Activated CD4-positive, CD25-positive, alpha-beta regulatory T cell treated with anti-CD3 and anti-CD28 coated beads, Interleukin-2, amount 50 U/mL, for 16 hours (primary cell): ENCODE results near the gene TBX2.
"Not testable (repeated sequence)": the region's sequence is repeated elsewhere in the genome, so short reads cannot be mapped to it uniquely, and the experiment has no call there.

Experiments
- DNase-seq: peaks from one replicate; pipeline ENCODE4 v3.0.0-alpha.2; 2020; ENCODE audit warnings: low read depth, low spot score

The TBX2 gene

DNA sequence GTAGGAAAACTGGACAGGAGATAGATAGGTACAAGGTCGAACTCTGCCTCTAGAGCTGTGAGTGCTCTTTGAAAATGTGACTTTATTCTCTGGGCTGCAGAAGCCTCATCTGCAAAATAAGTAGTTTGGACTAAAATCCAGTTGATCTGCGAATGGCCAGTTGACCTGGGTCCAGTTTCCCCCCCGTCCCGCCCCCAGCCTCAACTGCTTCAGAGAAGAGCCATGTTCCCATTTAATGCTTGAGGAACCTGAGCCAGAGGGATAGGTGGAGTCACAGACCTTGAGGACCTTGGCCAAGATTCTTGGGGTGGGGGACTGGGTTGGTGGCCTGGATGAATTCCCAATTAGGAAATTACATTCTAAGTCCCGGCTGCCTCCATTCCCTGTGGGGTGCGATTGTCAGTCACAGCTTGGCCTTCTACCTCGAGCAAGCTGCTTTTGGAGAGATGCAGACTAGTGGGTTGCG, 14.1 kb downstream of the TBX2 start:
- DNase-seq = no peak

DNA sequence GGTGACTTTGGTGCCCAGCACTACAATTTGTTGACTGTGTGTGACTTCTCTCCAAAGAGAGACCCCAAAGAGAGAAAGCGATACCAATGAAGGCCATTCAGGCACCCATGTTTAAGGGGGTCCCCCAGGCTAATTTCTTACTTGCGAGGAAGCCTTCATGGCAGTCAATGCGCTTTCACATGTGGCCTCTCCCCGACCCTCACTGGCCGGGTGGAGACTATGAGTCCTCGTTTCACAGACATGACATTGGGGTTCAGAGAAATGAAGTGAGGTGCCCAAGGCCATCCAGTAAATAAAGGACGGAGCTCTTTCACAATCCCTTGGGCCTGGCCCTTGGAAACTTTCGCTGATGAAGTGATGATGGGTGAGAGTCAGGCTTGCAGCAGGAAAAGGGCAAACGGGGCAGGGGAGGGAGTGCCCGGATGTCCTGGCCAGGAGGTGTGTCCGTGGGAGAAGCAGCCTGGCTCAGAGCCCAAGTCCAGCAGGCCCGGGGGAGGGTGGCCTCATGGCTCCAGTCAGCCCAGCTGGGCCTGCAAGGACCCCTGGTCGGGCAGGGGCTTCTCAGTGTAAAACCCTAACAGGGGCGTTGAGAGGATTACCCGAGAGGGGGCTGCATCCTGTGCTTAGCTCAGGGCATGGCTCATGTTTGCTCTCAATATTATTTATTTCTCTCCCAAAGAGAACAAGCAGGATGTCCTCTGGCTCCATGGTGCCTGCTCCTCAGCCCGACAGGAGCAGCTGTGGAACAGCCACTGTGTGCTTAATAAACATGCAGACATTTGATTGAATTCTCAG, 14.7 kb downstream of the TBX2 start:
- no peak for DNase-seq

DNA sequence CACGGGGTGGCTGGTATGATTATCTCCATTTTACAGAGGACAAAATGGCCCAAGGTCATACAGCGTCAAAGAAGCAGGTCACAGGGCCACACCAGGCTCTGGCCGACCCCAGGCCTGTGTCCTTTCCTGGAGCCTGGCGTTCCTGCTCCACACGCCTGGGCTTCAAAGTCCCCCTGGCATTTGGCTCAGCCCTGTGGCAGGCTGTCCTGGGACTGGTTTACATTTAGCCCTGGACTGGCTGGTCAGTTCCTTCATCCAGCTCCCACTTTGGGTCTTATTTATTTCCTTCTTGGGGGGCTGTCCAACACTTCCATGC, 15.3 kb downstream of the TBX2 start:
- no peak for DNase-seq

DNA sequence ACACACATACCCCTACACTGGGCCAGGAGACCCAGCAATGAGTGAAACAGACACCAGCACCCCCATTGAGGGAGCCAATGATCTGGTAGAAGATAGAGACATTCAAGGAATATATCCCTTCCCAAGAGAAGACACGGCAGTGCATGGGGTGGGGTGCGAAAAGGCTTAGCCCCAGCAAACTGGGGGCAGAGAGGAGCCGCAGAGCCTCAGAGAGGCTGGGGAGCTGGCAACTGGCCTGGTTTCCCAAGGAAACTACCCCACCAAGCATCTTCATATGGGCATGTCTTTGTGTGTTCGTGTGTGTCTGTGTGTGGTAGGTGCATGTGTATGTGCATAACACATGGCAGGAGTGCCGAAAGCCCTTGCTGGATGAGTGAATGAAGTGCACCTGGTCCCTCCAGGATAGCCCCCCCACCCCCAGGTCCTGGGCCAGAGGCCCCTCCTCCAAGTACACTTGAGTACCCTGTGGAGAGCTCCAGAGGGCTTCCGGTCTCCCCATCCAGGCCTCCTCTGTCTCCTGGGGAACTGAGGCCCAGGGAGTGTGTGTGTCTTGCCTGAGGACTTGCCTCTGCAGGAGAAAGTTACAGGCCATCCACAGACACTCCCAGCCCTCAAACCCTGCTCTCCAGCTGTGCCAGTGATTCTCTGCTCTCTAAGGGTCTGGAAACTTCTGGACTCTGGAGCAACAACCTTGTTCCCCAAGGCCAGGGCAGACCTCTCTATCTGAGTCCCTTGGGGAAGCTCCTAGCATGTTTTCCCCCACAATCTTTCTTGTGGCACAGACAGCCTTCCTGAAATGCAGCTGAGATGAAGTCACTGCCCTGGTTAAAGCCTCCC, 15.9 kb downstream of the TBX2 start:
- no peak for DNase-seq

DNA sequence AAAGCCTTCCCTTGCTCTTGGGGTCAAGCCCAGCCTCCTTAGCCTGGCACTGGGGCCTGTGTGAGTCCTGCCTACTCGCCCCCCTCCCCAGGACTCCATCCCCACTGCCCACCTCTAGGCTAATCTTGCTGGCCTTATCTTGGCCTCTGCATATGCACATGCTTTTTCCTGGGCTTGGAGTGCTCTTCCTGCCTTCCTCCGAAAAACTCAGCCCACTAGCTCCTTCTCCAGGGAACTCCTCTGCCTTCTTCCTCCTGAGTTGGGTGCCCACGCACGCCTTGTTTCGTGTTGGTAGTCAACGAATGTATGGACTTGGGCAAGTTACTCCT, 16.5 kb downstream of the TBX2 start:
- no peak for DNase-seq

DNA sequence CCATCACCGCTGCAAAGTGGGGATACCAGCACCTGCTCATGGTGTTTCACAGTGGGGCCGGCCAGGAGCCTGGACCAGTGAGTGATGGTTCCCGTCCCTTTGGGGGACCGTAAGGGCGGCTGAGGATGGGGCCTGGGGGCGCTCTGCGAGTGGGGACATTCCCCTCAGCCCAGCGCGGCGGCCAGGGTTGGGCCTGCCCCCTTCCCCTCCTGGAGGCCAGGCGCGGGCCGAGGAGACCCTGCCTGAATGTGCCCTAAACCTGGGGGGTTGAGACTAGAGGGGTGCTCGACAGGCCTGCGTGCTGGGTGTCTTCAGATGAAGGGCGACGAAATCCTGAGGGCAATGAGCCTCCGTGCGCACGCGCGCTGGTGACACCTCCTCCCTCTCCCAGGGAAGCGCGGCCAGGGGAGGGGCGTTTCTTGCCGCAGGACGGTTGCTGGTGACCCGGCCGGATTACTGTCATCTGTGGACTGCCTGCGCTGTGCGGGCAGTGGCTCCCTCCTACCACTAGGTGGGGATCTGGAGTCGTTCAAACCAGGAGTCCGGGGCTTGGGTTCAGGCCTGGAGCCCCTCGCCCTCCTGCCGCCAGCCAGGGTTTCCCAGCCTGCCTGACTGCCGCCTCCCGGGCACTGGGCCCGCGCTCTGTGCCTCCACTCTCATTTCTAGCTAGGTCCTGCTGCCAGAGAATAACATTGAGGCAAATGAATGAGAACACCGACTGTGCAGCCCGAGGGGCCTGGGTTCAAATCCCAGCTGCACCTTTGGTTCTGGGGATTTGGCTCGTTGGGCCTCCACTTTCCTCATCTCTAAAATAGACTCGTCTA, 17.1 kb downstream of the TBX2 start:
- no peak for DNase-seq

DNA sequence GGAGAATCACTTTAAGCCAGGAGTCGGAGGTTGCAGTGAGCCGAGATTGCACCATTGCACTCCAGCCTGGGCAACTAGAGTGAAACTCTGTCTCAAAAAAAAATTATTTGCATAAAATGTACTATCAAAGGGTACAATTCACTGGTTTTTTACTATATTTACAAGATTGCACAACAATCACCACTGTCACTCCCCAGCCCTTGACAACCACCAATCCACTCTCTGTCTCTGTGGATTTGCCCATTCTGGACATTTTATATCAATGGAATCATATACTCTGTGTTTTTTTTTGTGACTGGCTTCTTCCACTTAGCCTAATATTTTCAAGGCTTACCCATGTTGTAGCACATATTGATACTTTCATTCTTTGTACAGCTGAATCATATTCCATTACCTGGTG, 18.8 kb downstream of the TBX2 start:
- no peak for DNase-seq

DNA sequence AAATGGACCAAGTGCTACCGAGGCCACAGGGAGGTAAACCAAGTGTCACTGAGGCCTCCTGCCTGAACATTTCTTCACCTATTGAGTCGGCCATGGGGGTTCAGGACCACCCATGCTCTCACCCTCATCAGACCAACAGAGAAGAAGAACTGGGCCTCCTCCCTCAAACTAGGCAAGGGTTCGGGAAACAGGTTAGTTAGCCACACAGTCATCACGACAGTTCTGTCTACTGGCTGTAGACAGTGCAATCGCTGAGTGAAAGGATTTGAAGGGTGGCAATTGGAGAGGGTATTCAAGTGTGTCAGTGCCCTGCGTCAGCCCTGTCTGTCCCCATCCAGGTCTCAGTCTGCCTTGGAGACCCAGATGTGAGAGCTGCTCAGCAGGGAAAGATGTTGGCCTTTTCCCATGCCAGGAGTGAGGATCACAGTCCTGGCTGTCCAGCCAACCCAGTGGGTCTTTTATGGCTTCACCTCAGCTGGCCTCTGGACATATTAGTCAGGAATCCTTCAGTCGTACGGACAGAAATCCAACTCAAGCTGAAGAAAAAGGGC, 19.9 kb downstream of the TBX2 start:
- no peak for DNase-seq

DNA sequence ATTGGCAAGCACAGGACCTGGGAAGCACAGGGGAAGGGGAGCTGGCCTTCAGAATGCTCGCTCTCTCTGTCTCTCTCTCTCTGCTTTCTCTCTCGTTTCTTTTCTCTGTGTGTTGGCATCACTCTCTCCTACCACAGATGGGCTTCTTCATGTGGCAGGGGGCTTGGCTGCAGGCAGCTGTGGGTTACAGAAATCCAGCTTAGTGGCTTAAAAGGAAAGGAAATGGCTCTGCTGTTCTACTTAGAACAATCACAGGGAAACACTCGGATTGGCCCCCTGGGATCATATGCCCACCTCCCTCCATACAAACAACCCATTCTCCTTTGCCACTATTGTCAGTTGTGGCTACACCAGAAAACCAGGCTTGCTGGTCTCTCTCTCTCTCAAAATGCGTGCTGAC, 20.4 kb downstream of the TBX2 start:
- DNase-seq = no peak

DNA sequence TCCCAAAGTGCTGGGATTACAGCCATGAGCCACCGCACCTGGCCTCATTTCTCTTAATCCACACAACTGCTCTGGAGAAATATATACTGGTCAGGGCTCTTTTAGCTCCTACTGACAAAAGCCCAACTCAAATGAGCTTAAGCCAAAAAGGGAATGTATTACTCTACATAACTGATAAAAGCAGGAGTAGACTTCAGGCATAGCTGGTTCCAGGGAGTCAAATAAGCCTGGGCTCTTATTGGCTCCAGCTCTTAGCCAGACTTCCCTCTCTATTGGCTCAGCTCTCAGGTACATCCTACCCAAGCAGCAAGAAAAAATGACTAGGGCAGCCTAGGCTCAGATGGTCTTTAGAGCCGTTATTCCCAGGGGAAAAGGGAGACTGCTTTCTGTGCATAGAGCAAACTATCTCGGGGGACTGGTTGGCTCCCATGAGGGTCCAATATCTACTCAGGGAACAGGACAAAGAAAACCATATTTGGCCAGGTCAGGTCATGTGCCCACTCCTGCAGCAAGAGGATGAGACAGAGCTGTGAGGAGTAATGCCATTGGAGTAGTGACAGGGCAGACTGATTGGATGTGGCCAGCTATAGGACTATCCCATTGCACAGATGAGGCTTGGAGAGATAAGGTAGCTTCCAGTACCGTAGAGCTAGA, 21.2 kb downstream of the TBX2 start:
- DNase-seq = no peak

DNA sequence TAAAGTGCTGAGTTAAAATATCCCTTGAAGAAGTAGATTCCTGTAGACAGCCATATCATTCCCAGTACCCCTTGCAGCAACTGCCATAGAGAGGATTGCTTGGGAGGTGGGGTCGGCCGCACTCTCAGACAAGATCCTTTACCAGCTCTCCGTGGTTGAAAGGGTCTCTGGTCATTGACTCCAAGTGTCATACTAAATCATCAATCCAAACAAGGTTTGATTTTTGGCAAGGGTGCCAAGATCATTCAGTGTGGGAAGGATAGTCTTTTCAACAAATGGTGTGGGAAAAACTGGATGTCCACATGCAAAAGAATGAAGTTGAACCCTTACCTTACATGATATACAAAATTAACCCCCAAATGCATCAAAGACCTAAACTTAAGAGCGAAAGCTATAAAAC, 21.8 kb downstream of the TBX2 start:
- no peak for DNase-seq

DNA sequence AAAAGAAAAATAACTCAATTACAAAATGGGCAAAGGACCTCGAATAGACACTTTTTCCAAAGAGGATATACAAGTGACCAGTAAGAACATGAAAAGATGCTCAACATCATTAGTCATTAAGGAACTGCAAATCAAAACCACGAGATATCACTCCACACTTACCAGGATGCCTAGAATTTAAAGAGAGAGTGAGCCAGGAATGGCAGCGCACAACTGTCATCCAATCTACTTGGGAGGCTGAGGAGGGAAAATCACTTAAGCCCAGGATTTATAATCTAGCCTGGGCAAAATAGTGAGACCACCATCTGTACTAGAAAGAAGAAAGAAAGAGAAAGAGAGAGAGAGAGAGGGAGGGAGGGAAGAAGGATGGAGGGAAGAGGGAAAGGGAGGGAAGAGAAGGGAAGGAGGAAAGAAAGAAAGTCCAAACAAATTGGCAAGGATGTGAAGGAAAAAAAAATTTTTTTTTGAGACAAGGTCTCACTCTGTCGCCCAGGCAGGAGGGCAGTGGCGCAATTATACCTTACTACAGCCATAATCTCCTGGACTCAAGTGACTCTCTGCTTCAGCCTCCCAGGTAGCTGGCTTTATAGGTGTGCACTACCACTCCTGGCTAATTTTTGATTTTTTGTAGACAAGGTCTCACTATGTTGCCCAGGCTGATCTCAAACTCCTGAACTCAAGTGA, 22.6 kb downstream of the TBX2 start:
- no peak for DNase-seq

DNA sequence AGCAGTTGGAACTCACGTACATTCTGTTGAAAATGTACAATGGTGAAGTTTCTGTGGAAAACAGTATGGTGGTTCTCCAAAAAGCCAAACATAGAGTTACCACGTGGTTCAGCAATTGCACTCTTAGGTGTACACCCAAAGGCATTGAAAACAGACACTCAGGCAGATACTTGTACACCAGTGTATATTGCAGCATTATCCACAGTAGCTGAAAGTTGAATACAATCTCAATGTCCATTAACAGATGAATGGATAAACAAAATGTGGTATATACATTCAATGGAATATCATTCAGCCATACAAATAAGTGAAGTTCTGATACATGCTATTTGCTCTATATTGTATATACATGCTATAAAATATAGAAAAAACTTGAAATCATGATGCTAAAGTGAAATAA, 23.2 kb downstream of the TBX2 start:
- no peak for DNase-seq

DNA sequence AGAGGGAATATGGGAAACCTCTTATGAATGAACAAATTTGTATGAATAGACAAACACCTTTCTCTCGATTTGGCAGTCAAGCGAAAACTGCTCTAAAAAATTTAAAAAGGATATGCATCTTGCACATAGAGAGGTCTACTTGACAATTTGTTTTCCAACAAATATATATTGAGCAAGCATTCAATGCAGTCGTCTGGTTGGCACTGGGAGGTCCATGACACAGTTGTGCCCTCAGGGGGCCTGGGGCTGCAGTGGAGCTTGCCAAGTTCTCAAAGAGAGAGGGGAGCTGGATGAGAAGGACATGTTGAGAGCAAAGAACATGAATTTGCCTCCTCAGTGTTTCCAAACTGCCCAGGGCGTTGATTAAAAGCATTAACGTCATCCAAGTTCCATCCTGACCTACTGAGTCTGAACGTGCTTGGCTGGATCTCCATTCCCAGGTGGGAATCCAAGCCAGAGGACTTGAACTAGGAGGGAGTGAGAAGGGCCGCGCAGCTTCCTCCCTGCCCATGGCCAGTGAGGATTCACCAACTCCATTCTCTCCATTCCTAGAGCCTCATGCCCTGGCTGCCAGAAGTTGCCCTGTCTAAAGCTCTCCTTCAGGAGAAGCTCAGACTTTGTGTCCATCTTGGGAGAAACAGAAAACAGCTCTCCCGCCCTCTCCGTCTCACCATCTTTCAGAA, 24.5 kb downstream of the TBX2 start:
- no peak for DNase-seq

DNA sequence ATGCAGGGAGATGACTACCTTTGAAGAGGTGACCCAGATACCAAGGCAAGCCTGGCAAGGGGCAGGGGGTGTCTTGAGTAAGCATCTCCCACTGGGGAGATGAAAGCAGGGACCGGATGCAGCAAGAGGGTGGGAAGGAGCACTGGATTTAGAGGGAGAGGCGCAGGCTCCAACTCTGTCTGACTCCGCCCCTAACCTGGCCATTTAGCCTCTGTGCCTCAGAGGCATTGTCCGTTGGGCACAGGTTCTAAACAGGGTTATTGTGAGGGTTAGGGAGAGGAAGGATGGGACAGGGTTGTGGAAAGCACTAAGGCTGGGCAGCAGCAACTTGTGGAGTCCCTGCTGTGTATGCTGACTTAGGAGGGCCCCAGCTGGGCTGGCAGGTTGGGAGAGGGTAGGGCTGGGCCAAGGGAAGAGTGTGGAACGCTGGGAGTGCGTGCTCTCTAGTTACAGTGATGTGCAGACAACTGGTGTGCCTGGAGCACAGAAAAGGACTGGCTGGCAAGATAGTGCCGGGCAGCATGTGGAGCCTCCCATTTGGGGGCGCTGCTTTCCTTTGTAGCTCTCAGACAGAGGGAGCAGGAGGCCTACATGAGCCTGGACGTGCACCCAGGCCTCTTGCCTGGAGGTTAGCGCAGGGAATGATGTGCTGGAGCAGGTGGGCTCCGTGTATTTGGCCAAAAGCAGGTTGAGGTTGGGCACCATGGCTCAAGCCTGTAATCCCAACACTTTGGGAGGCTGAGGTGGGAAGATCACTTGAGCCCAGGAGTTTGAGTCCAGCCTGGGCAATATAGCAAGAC, 26.2 kb downstream of the TBX2 start:
- no peak for DNase-seq

DNA sequence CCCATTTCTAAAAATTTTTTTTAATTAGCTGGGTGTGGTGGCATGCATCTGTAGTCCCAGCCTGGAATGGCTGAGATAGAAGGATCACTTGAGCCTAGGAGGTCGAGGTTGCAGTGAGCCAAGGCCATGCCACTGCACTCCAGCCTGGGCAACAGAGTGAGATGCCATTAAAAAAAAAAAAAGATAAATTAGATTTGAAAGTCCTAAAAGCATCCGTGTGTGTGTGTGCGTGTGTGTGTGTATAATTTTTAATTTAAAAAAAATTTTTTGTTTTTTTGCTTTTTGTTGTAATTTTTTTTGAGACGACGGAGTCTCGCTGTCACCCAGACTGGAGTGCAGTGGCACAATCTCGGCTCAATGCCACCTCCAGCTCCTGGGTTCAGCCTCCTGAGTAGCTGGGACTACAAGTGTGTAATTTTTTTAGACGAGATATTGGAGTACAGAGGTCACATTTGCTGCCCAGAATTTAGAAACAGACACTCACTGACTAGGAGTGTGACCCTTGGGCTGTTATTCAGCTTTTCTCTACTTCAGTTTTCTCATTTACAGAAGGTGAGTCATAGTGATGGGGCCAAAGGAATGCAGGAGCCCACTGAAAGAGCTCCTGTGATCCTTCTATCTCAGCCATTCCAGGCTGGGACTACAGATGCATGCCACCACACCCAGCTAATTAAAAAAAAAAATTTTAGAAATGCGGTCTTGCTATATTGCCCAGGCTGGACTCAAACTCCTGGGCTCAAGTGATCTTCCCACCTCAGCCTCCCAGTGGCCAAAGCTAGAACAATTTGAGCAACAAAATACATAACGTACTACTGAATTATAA, 27.1 kb downstream of the TBX2 start:
- DNase-seq = no peak

DNA sequence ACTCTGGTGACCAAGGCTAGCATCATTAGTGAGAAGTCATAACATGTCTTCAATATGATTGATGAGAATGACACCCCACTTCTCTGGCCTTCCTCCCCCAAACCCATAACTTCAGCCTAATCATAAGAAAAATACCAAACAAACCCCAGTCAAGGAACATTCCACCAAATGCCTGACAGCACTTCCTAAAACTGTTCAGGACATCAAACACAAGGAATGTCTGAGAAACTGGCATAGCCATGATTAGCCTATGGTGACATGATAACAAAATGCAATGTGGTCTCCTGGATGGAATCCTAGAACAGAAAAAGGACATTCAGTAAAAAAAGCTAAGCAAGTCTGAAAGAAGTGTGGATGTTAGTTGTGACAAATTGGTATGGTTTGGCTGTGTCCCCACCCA, 27.9 kb downstream of the TBX2 start:
- DNase-seq = no peak

DNA sequence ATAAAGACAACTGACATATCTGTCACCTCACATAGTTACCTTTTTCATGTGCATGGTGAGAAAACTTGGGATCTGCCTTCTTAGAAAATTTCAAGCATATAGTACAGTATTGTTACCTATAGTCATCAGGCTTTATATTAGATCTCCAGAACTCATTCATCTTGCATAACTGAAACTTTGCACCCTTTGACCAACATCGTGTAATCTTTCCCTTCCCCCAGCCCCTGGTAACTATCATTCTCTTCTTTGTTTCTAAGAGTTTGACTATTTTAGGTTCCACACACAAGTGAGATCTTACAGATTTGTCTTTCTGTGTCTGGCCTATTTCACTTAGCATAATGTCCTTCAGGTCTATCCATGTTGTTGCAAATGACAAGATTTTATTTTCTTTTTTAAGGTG, 29.6 kb downstream of the TBX2 start:
- DNase-seq = no peak

DNA sequence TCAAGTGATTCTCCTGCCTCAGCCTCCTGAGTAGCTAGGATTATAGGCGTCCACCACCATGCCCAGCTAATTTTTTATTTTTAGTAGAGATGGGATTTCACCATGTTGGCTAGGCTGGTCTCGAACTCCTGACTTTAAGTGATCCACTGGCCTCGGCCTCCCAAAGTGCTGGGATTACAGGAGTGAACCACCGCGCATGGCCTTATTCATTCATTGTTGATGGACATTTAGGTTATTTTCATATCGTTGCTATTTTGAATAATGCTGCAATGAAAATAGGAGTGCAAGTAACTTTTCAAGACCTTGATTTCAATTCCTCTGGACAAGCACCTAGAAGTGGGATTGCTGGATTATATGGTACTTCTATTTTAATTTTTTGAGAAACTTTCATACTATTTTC, 30.2 kb downstream of the TBX2 start:
- DNase-seq = not testable (repeated sequence)
